NCI-H2227 (cell line): Measurements from ENCODE around the gene PRICKLE1.

Experiments used
- DNase-seq: peaks from one replicate; lab custom pipeline; 2025; ENCODE audit not compliant: unreplicated experiment; lab: John Stamatoyannopoulos, UW

Gene PRICKLE1

DNA sequence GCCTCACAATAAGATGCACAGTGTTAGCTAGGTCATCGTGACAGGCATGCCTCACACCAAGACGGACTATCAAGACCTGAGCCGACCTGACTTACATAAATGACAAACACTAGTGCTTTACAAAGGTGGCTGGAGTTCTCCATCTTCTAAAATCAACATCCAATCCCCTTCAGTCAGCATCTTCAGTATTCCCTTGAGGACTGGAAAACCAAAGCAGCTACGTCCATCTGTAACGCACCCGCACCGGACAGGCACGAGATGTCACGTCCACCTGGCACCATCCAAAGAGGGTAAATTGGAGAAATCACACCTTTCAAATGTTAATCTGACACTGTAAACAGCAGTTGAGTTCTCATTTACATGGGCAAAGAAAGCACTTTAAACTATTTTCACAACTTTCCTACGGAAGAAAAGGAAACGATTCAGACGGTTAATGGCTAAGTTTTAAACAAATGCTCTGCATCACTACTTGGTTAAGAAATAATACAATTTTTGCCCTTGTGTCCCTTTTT, 130.2 kb downstream of the PRICKLE1 start:
- no peak for DNase-seq

DNA sequence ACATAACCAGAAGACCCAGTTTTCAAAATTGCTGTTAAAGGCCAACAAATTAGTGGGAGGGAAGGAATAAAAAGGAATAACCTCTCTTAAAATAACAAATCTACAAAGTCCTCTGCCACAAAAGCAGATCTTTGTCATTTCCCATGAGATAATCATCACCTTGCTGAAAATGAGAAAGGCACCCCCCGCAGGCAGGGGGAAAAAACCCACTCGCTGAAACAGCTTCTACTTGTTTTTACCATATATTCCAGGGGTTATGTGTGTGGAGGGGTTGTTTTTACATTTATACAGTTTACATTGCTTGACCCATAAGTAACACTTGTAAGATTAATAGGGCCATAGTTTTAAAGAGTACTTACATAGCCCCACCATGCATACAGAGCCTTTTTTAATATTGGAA, 131.0 kb downstream of the PRICKLE1 start:
- DNase-seq, result no peak

DNA sequence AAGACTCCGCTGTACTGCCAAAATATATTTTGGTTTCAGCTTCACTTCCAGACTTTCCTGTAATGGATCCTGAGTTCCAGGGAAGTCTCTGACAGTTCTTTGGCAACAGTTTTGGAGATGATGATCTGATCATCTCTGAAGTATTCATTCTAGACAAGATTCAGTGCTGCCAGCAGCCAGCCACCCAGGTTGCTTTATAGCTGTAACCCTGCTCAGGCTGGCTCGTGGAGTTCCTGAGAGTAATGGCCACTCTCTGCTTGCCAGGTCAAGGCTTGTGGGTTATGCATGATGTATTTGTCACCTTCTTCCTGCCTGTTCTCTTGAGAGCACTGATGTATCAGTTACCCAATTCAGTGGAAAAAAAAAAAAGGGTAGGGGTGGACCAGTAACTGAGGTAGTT, 139.3 kb downstream of the PRICKLE1 start:
- DNase-seq, result no peak

DNA sequence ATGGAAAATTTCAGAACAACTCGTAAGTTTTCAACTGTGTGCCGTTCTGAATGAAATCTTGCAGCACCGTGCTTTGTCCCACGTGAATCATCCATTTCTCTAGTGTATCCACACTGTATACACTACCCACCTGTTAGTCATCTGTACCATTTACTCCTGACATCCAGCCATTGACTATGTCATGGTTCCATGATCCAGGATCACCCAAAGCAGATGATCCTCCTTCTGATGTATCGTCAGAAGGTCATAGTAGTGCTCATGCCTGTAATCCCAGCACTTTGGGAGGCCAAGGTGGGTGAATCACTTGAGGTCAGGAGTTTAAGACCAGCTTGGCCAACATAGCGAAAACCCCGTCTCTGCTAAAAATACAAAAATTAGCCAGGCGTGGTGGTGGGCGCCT, 140.7 kb downstream of the PRICKLE1 start:
- DNase-seq, result no peak

DNA sequence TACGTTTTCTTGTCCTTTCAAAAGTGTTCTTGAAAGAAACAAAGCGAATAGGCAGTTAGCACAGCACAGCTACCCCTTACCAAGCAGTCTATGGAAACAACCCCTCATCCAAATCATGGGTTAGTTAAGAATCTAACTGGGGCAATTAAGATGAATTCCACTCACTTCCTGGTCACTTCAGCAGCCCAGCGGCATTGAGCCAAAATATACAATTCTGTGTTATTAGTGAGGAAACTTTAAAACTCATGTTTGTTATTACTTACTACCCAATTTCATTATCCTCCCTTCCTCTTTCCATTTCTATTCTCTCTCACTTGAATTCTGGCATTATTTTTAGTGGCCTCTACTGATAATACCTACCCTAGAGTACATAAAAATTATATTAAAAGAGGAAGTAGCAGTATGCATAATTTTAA, 142.2 kb downstream of the PRICKLE1 start:
- DNase-seq, result no peak

DNA sequence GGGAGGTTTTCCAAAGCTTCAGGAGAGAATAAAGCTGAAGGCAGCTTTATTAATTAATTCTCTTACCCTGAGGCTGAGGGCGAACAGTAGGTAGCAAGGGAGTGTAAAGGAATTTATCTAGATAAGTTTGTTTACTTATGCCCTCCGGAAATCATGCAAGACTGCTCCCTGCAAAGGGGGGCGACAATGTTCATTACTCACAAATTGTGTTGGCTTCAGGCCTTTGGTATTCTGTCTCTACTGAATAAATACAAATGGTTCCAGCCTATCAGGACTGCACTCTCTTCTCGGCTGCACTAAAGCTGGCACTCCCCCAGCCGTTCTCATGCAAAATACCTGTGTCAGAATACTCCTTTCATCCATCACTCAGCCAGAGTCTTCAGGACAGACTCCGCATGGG, 142.8 kb downstream of the PRICKLE1 start:
- DNase-seq, result no peak

DNA sequence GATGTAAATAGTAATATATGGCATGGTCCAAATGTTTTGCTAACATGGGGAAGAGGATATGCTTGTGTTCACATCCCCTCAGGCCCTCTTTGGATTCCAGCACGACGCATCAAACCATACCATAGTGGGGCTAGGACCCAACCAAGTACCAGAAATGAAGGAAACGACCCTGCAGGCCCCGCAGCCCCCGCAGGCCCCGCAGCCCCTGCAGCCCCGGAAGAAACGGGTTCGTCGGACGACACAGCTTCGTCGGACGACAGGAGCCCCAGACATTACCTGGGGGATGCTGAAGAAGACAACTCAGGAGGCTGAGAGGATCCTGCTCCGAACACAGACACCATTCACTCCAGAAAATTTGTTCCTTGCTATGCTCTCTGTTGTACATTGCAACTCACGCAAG, 143.7 kb downstream of the PRICKLE1 start:
- no peak for DNase-seq

DNA sequence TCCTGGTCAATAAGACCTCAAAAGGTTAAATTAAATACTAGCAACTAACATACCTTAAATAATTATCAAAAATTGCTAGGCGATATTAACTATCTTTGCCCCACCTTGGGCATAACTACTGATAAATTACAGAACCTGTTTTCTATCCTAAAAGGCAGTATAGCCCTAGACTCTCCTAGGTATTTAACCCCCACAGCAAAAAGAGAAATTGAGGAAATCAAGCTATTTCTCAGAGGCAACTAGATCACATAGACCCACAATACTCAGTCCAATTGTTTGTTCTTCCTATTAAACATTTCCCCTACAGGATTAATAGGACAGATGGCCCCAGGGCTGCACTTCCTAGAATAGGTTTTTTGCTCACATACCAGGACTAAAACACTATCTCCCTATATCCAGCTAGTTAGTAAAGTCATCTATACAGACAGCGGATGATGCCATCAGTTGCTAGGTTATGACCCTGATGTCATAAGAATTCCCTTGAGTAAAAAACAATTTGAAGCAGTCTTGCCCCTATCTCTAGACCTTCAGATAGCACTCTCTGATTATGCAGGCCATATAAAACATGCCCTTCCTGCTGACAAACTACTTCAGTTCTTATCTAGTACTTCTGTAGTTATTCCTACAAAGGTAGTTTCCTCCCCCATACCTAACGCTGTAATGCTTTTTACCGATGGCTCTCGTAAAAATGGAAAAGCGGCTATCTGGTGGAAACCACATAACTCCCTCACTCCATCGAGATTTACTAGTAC, 145.2 kb downstream of the PRICKLE1 start:
- DNase-seq, result no peak

DNA sequence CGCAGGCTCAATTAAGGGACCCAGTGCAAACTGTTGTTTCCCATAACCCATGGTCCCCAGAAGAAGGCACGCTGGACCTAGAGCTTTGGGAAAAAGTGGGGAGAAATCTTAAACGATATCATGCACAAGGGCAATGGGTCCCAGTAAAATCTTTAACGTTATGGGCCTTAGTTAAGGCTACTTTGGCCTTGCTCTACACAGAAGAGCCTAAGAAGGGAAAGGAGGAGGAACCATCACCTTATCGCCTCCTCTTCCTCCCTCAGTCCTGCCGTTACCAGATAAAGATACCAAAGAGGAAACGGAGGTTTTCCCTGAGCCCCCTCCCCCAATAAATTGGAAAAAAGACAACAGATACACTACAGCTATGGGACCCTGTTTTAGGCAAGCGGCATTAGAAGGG, 146.7 kb downstream of the PRICKLE1 start:
- DNase-seq, result no peak

DNA sequence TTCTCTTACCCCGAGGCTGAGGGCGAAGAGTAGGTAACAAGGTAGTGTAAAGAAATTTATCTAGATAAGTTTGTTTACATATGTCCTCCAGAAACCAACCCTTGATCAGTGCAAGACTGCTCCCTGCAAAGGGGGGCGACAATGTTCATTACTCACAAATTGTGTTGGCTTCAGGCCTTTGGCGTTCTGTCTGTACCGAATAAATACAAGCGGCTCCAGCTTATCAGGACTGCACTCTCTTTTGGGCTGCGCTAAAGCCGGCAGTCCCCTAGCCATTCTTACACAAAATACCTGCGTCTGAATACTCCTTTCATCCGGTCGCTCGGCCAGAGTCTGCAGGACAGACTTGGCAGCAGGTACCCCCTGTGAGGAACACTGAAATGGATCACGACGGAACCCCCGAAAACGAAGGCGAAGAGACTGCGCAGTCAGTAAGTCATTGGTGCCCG, 147.2 kb downstream of the PRICKLE1 start:
- DNase-seq, result no peak

DNA sequence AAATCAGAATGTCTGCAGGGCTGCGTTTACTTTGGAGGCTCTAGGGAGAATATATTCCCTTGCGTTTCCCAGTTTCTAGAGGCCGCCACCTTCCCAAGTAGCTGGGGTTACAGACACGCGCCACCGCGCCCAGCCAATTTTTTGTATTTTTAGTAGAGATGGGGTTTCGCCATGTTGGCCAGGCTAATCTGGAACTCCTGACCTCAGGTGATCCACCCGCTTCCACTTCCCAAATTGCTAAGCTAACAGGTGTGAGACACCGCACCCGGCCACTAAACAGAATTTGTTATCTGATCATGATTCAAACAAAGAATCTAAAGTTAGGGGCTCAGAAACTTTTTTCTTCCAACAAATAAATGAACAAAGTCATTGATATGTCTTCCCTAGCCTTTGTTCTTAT, 148.9 kb downstream of the PRICKLE1 start:
- DNase-seq, result no peak

DNA sequence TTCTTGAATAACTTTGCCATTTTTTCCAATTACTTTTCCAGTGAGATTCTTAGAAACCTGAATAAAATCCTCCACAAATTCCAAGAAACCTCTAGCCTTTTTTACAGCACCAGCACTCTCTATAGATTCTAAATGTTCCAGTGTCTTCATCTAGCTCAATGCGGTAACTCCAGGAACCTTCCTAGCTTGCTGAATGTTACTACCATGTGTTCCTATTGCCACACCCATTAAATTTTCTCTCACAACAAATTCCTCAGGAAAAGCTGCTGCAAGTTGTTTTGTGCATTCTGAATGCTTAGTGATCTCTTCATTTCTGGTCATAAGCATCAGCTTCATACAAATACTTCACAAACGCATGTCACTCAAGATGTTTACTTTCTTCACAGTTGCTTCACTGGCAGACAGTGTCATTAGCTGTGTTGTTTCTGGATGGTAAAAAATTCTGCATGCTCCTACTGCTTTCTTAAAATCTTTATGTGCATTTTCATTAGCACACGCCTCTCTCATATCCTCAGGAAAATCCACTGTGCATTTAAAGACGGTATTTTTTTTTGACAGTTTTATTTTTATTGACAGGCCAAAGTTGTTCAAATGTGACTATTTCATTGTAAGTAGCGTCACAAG, 156.9 kb downstream of the PRICKLE1 start:
- no peak for DNase-seq

DNA sequence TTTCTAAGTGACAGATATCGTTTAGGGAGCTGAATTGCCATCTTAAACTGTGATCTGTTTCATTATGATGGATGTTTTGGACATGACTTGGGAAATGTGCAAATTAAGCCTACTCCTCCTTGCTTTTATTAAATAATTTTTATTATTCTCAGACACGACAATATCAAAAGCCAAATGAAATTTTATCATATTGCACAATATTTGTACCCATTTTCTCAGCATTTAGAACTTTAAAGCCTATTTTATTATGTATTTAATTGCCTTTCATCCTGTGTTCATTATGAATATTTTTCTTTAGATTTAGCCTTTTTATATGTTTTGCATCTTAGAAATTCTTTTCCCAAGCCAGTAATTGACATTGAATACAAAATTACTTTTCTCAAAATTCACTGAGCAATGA, 160.7 kb downstream of the PRICKLE1 start:
- DNase-seq, result no peak

DNA sequence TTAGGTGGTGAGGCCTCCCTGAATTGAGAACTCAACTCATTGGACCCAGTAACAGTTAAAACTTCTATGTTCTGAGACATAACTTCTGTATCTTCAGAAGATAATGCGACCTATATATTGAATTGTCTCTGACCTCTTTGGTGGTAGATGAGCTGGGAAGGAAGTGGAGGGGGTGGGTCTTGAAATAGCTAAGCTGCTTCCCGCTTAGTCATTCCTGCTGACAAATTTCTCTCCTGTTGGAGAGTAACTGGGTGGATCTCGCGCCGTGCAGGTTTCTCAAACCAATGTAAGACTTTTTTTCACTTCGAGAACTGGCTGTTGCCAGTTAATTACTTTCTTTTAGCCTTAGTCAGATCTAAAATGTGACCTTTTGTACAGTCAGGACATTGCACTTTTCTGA, 162.8 kb downstream of the PRICKLE1 start:
- DNase-seq, result no peak

DNA sequence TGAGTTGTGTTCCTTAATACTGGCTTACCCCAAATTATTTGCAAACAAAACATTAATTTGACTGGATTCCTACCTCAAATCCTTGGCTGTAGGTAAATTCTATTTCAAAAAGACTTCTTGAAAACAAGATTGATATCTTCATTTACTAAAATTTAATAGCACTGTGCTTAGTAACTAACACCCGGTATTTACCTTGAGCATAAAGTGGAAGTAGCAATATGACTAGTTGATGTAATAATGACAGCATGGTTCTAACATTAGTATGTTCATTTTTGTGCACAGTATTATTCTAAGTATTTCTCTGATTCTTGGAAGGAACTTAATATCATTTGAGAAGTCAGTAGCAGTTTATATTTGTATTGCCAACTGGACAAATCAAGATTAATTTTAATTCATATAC, 166.8 kb downstream of the PRICKLE1 start:
- DNase-seq, result no peak

DNA sequence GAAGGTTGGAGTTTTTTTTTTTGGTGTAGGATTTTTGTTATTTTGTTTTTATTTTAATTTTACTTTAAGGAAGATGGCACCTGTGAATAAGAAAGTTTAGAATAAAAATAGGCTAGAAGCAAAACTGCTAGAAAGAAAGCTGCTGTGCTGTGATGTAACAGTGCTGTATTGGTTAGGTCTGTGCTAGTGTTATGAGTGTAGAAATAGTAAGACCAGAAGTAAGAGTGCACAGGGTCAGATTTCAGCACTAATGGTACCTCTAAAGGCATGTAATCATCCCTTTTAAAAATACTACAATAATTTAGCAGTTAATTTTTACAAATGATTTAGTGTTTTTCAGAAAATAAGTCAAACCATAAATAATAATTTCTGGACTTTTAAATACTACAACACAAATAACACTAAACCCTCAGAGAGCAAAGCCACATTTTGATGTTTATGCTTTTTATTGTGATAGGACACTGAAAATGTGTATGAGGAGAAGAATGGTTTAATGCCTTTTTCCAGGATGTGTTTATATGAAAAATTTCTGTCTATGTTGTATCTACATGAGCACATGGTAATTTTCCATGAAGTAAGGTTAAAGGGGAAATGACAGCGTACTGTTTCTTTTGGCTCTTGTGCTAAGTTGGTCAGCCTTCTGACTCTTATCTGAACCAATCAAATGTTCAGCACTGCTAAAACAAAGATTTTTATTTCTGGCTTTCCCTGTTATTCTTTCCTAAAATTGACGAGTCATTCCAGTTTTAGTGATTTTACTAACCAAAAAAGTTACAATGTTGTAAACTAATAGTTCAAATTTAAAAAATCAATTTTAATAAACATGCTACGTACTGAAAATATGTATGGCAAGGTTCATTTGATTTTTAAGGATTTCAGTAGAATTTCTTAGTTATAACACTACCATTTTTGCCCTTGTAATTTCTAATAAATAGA, 167.4 kb downstream of the PRICKLE1 start:
- DNase-seq, result no peak

DNA sequence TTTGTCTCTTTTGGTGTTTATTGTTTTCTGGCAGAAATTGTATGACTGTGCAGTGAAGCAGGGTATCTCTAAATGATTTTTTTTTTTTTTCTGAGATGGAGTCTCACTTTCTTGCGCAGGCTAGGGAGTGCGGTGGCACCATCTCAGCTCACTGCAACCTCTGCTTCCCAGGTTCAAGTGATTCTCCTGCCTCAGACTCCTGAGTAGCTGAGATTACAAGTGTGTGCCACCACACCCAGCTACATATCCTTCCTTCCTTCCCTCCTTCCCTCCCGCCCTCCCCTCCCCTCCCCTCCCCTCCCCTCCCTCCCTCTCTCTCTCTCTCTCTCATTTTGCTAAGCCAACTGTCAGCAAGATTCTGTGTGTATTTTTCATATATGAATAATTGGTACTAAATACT, 169.2 kb downstream of the PRICKLE1 start:
- DNase-seq, result no peak

DNA sequence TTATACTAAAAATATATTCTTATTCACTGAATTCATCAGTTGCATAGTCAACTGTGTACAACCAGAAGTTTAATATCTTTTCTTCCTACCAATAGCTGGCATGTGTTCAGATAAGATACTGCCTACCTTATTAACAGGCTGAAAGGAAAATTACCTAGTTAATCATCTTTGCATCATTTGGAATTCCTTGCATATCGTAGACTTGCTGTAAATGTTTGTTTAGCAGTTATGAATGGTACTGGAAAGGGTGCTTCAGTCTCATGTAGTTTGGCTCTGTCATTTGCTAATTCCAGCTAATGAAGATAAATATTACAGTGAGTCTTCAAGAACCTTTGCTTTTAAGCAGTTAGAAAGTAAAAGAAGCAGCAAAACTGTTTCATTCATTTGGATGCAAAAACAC, 179.2 kb downstream of the PRICKLE1 start:
- DNase-seq, result no peak

DNA sequence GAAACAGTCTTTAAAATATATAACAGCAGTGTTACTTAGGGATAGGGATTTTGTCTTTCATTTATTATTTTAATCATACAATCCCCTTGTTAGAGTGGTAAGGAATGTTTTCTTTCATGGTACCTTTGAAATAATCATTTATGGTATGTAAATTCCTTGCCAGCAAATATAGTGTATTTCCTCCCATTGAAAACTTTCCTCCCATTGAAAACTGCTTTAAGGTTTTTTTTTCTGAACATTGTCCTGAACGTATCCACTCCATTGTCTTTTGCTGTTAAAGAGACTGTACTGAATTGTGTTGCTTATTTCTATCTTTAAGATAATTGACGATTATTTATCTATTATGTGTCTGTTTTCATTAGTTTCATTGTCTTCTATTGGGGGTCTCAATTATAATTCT, 180.1 kb downstream of the PRICKLE1 start:
- DNase-seq, result no peak

DNA sequence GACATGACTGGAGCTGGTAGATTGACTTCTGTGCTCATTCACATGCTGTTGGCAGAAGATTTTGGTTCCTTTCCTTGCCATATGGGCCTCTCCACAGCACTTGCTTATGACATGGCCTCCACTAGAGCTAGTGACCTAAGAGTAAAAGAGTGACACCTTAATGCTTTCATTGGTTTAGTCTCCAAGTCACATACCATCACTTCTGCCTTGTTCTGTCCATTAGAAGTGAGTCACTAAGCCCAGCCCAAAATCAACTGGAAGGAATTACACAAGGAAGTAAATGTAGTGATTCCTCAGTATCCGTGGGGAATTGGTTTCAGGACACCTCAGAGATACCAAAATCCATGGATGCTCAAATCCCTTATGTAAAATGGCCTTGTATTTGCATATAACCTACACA, 182.2 kb downstream of the PRICKLE1 start:
- DNase-seq, result no peak
